ENCODE measurements around the gene ABCG1. TPM values are rescaled to one million over a fixed set of nuclear protein-coding genes. Genes with fewer than 3 reads are reported as not detected.

Gene ABCG1
- total RNA-seq, 3 donors from 2014 or later: 10.6 to 26.2 (median 23.7) TPM

DNA sequence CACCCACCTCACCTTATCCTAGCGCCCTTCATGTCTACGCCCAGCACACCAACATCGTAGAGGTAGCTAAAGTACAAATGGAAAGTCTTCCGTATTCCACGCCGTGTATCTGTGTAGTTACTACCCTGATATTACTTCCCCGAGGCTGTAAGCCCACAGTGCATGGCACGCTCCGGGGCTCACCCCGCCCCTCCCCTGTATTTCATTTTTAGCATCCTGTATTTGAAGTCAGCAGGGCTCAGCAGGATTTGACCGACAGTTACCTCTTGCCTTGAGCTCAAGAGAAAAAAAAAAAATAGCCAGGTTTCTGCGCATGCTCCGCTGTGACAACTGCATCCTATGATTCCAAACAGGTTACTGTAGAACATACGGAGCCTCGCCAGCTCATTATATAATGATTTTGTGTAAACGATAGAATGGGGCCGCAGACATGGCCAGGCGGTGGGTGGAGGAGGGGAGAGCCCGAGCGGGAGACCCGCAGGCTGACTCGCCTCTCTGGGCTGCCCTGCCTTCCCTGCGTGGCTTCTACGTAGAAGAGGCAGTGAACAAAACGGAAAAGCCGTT, 1.3 kb downstream of the ABCG1 start:
- DNase-seq (ENCODE audit: low spot score in 2 of 2): peak in 1 of 2 donors; percentile 44
- intact Hi-C loops (cut with DNase I; ENCODE audit: low total_unique reads): no loop called here
- peak overlapping the region; percentile 75 to 85 for H3K27ac ChIP-seq

DNA sequence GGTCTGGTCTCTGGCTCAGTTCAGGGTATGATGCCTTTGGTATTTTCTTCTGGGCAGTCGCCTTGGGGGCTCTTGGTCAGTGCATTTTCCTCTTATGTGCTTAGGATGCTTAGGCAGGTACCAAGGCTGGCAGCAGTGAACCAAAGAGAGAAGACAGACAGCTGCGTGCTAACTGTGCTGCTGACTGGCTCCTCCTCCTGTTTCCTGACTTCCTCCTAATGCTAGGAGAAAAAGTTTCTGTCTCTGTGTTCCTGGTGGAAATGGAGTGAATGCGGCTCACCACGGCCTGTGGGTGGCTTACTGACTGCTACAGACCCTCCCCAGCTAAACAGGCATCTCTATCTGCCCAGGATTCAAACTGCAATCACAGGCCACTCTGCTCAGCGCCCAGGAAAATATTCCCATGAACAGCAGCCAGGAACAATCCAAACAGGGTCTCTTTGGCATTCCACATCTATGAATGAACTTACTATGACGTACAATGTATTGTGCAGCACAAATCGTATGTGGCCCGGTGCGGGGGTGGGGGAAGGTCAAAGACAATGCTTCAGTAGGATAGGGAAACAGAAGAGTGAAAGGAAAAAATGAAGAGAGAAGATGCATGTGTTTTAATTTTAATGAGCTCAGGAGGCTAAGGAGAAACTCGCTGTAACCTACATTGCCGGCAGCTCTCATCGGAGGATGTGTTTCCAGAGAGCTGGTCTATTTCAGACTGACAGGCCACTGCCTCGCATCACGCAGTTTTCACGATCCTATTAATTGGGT, 2.8 kb downstream of the ABCG1 start:
- Histone ChIP-seq H3K9me3 (no peaks in the 10 kb centered on the region), H3K27me3 (no peaks in the 10 kb centered on the region), H3K4me1 (peaks cover 0 to 4% of the 10 kb centered on the region in 2 donors), H3K27ac (peak overlapping the region; percentile 4 to 58), H3K36me3 (no peaks in the 10 kb centered on the region), H3K4me3 (peak overlapping the region in 1 of 3 donors; percentile 8)
- TF ChIP-seq POLR2A (IDR thresholded peaks at IDR 0.05) (no peak), POLR2AphosphoS5 (IDR thresholded peaks at IDR 0.05) (no peak)
- TF ChIP-seq, protein P1, sequence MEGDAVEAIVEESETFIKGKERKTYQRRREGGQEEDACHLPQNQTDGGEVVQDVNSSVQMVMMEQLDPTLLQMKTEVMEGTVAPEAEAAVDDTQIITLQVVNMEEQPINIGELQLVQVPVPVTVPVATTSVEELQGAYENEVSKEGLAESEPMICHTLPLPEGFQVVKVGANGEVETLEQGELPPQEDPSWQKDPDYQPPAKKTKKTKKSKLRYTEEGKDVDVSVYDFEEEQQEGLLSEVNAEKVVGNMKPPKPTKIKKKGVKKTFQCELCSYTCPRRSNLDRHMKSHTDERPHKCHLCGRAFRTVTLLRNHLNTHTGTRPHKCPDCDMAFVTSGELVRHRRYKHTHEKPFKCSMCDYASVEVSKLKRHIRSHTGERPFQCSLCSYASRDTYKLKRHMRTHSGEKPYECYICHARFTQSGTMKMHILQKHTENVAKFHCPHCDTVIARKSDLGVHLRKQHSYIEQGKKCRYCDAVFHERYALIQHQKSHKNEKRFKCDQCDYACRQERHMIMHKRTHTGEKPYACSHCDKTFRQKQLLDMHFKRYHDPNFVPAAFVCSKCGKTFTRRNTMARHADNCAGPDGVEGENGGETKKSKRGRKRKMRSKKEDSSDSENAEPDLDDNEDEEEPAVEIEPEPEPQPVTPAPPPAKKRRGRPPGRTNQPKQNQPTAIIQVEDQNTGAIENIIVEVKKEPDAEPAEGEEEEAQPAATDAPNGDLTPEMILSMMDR (IDR thresholded peaks at IDR 0.05): no peak
- intact Hi-C loops (cut with DNase I; ENCODE audit: low total_unique reads): no loop called here
- no peak for DNase-seq (ENCODE audit: low spot score in 2 of 2)

More for the DNA sequence above, 1.3 kb downstream of the ABCG1 start:
- TF ChIP-seq POLR2AphosphoS5 (IDR thresholded peaks at IDR 0.05): peak in 1 of 3 donors; percentile 24
- no peak for TF ChIP-seq POLR2A (IDR thresholded peaks at IDR 0.05)
- Histone ChIP-seq H3K4me1 (peaks cover 0 to 4% of the 10 kb centered on the region in 2 donors), H3K9me3 (no peaks in the 10 kb centered on the region), H3K4me3 (peak overlapping the region; percentile 73 to 82 (median 73)), H3K36me3 (no peaks in the 10 kb centered on the region), H3K27me3 (no peaks in the 10 kb centered on the region)

DNA sequence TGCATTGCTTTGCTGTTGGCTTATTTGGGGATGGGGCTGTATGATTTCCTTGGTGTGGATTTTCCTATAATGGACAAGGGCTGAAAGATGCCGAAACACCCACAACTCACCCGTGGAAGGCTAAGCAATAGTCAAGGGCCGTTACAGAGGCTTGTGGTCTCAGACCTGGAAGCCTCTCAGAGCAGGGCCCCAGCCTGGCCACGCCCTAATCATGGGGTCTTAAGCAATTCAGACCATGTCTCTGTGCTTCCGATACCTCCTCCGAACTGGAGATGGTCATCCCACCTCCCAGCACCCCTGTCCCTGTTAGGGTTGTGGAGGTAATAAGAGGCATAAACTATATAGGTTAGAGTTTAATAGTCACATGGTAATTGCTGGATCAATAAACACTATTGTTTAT, 3.4 kb downstream of the ABCG1 start:
- H3K27ac ChIP-seq: peak overlapping the region; percentile 4 to 58
- H3K4me1 ChIP-seq: peaks cover 0 to 4% of the 10 kb centered on the region in 2 donors
- no peaks in the 10 kb centered on the region for H3K36me3 ChIP-seq
- intact Hi-C loops (cut with DNase I; ENCODE audit: low total_unique reads): no loop called here
- DNase-seq (ENCODE audit: low spot score in 2 of 2): no peak
- no peaks in the 10 kb centered on the region for H3K9me3 ChIP-seq
- H3K27me3 ChIP-seq: no peaks in the 10 kb centered on the region
- H3K4me3 ChIP-seq: peak overlapping the region in 1 of 3 donors; percentile 8
- TF ChIP-seq, protein P1 (IDR thresholded peaks at IDR 0.05): no peak
- TF ChIP-seq POLR2AphosphoS5 (IDR thresholded peaks at IDR 0.05) (no peak), POLR2A (IDR thresholded peaks at IDR 0.05) (no peak)

- peaks cover 0 to 4% of the 10 kb centered on the region in 2 donors for H3K4me1 ChIP-seq
- no peak for TF ChIP-seq POLR2AphosphoS5 (IDR thresholded peaks at IDR 0.05)
- TF ChIP-seq POLR2A (IDR thresholded peaks at IDR 0.05): no peak
- H3K9me3 ChIP-seq: no peaks in the 10 kb centered on the region
- H3K4me3 ChIP-seq: no peak overlapping the region
- H3K36me3 ChIP-seq: no peaks in the 10 kb centered on the region
- H3K27me3 ChIP-seq: no peaks in the 10 kb centered on the region
- no peak for DNase-seq (ENCODE audit: low spot score in 2 of 2)
- intact Hi-C loops (cut with DNase I; ENCODE audit: low total_unique reads): no loop called here
- H3K27ac ChIP-seq: no peak overlapping the region
These were observed 4.0 kb downstream of the ABCG1 start for GRCh38 chr21:42222821-42223390.

GRCh38 chr21:42223826-42224575, 5.1 kb downstream of the ABCG1 start:
- Histone ChIP-seq H3K36me3 (no peaks in the 10 kb centered on the region), H3K27me3 (no peaks in the 10 kb centered on the region), H3K4me1 (peaks cover 0 to 4% of the 10 kb centered on the region in 2 donors), H3K27ac (no peak overlapping the region), H3K9me3 (no peaks in the 10 kb centered on the region), H3K4me3 (no peak overlapping the region)
- intact Hi-C loops (cut with DNase I; ENCODE audit: low total_unique reads): no loop called here
- TF ChIP-seq, protein P1 (IDR thresholded peaks at IDR 0.05): no peak
- TF ChIP-seq POLR2A (IDR thresholded peaks at IDR 0.05) (no peak), POLR2AphosphoS5 (IDR thresholded peaks at IDR 0.05) (no peak)
- DNase-seq (ENCODE audit: low spot score in 2 of 2): no peak
